Stimulated activated naive CD8-positive, alpha-beta T cell treated with anti-CD3 and anti-CD28 coated beads, Interleukin-15, amount 100 ng/mL, for 72 hours (primary cell): ENCODE results near the gene OAS2.
"Not testable (repeated sequence)": the region's sequence is repeated elsewhere in the genome, so short reads cannot be mapped to it uniquely, and the experiment has no call there.

Experiments
- ATAC-seq: fragments of 150-1000 bp; cut with Tn5 transposase; 2 replicates; pipeline ENCODE4 v1.10.0; 2021; ENCODE audit warnings: mild to moderate bottlenecking, moderate library complexity
- DNase-seq, 2 donors: peaks; one replicate each; pipeline ENCODE4 v3.0.0; 2021 to 2022
- H3K27ac Mint-ChIP-seq, 2 donors: one replicate each; pipeline ENCODE4 v1.8.0; 2022; ENCODE audit warnings: mild to moderate bottlenecking in 2 of 2, mixed read lengths in 2 of 2, moderate library complexity in 2 of 2
- H3K27me3 Mint-ChIP-seq: one replicate; pipeline ENCODE4 v1.8.0; 2022; ENCODE audit warnings: mixed read lengths
- H3K4me1 Mint-ChIP-seq: one replicate; pipeline ENCODE4 v1.8.0; 2022; ENCODE audit warnings: mild to moderate bottlenecking, mixed read lengths
- H3K4me3 Mint-ChIP-seq, 2 donors: one replicate each; pipeline ENCODE4 v1.8.0; 2022; ENCODE audit warnings: mild to moderate bottlenecking in 2 of 2, mixed read lengths in 2 of 2, moderate library complexity in 1 of 2
- H3K9me3 Mint-ChIP-seq, 2 donors: one replicate each; pipeline ENCODE4 v1.8.0; 2022; ENCODE audit warnings: mixed read lengths in 2 of 2

Gene OAS2

DNA sequence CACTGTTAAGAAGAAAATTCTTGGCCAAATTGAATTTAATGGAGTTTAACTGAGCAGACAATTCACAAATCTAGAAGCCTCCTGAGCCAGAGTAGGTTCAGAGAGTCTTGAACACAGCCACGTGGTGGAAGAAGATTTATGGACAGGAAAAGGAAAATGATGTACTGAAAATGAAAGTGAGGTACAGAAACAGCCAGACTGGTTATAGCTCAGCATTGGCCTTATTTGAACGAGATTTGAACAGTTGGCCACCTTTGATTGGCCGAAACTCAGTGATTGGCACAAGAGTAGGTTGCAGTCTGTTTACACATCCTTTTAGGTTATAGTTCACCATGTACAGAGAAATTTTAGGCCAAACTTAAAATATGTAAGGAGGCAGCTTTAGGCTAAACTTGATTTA, 9.9 kb downstream of the OAS2 start:
- H3K4me1 Mint-ChIP-seq, result peaks cover 47% of the 10 kb centered on the region

GRCh38 chr12:112988823-112989385, 10.6 kb downstream of the OAS2 start:
- peaks cover 41% of the 10 kb centered on the region for H3K4me1 Mint-ChIP-seq
- not testable (repeated sequence) for ATAC-seq

More for the DNA sequence above, 9.9 kb downstream of the OAS2 start:
- DNase-seq (peak in 1 of 2 donors; percentile 46), ATAC-seq (peak; percentile 86)
- Mint-ChIP-seq H3K27me3 (no peaks in the 10 kb centered on the region), H3K9me3 (peaks cover 23 to 33% of the 10 kb centered on the region in 2 donors), H3K27ac (peak overlapping the region; percentile 79 to 80), H3K4me3 (peak overlapping the region in 1 of 2 donors; percentile 7)

GRCh38 chr12:112989806-112990205, 11.5 kb downstream of the OAS2 start:
- H3K4me3 Mint-ChIP-seq, result no peak overlapping the region
- peaks cover 8 to 18% of the 10 kb centered on the region in 2 donors for H3K9me3 Mint-ChIP-seq
- H3K27ac Mint-ChIP-seq, result peak overlapping the region in 1 of 2 donors; percentile 20
- ATAC-seq (no peak), DNase-seq (no peak)
- no peaks in the 10 kb centered on the region for H3K27me3 Mint-ChIP-seq
- H3K4me1 Mint-ChIP-seq, result peaks cover 36% of the 10 kb centered on the region

More at GRCh38 chr12:112988823-112989385, 10.6 kb downstream of the OAS2 start:
- not testable (repeated sequence) for H3K4me3 Mint-ChIP-seq, H3K27me3 Mint-ChIP-seq, DNase-seq
- Mint-ChIP-seq H3K9me3 (peaks cover 17 to 27% of the 10 kb centered on the region in 2 donors), H3K27ac (peak overlapping the region; percentile 59 to 86)

DNA sequence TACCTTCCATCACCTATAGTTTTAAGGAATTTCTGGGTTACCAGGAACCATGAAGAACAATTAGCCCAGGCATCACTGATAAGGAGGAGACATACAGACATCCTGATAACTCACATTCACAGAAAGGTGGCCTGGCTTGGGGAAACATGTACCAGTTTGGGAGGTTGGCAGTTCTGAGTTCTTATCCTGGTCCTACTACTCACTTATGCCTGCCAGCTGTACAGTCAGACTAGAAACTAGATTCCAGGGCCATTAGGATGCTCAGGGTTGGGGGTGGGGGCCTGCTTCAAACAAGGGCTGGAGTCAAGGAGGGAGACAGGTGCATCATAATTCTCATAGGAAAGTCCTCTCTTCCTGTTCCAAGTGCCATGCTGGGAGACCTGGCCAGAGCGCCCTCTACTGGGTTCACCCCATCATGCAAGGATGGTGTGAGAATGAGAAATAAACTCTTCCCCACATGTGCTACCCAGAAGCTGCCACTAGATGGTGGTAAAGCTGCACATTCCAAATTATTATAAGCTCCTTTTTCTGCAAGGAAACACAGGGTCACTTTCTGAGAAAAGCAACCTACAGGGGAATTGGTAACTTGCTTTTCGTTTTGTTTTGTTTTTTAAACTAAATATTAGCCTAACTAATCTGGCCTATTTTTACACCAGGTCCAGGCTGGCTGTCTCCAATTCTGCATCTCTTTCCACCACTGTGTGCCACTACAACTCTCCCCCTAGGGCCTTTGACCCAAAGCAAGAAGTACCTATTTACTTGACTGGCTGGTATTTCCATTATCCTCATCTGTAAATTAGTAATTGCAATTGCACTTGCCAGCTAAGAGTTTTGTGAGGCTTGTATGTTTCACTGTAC, 14.5 kb downstream of the OAS2 start:
- H3K27ac Mint-ChIP-seq, result no peak overlapping the region
- ATAC-seq (peak; percentile 61), DNase-seq (peak; percentile 42 to 58)
- H3K4me3 Mint-ChIP-seq, result no peak overlapping the region
- H3K27me3 Mint-ChIP-seq, result no peaks in the 10 kb centered on the region
- peaks cover 16% of the 10 kb centered on the region for H3K4me1 Mint-ChIP-seq
- H3K9me3 Mint-ChIP-seq, result peaks cover 4 to 11% of the 10 kb centered on the region in 2 donors

DNA sequence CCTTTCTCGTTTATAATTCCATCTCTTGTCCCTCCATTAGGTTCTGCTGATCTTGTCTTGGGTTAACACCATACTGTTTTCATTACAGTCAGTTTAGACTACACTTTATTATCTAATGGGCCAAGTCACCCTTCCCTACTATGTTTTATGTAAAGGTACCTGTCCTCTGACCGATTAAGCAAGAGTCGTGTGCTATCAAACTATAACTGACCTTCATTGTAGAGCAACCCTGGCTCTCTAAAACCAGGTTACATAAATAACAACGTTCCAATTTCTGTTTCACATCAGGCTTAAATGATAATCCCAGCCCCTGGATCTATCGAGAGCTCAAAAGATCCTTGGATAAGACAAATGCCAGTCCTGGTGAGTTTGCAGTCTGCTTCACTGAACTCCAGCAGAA, 16.7 kb downstream of the OAS2 start:
- H3K4me1 Mint-ChIP-seq, result no peaks in the 10 kb centered on the region
- no peak overlapping the region for H3K4me3 Mint-ChIP-seq
- H3K9me3 Mint-ChIP-seq, result peaks cover 6 to 11% of the 10 kb centered on the region in 2 donors
- DNase-seq, result no peak
- no peak for ATAC-seq
- H3K27me3 Mint-ChIP-seq, result no peaks in the 10 kb centered on the region
- no peak overlapping the region for H3K27ac Mint-ChIP-seq

DNA sequence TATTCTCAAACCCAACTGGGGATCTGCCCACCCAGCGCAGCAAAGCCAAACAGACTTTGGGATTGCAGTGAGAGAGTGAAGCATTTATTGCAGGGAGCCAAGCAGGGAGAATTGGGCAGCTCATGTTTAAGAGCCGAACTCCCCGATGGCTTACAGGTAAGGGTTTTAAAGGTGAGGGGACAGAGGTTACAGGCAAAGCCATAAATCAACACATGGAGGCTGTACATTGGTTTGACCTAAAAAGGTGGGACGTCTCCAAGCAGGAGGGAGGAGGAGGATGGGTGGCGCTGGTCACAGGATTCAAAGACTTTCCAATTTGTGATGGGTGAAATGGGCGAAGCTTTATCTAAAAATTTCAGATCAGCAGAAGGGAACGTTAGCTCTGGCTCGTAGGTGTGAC, 18.2 kb downstream of the OAS2 start:
- no peak overlapping the region for H3K27ac Mint-ChIP-seq
- ATAC-seq (no peak), DNase-seq (no peak)
- H3K9me3 Mint-ChIP-seq, result peaks cover 6 to 7% of the 10 kb centered on the region in 2 donors
- H3K4me3 Mint-ChIP-seq, result no peak overlapping the region
- H3K27me3 Mint-ChIP-seq, result no peaks in the 10 kb centered on the region
- no peaks in the 10 kb centered on the region for H3K4me1 Mint-ChIP-seq

DNA sequence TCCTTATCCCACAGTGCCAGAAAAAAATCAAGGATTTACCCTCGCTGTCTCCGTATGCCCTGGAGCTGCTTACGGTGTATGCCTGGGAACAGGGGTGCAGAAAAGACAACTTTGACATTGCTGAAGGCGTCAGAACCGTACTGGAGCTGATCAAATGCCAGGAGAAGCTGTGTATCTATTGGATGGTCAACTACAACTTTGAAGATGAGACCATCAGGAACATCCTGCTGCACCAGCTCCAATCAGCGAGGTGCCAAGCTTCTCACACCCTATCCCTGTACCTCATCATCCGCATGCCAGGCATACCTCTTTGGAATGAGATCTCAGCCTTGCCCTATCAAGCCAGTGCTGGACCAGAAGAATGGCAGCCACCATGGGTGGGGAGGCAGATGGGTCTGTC, 19.2 kb downstream of the OAS2 start:
- Mint-ChIP-seq H3K4me3 (no peak overlapping the region), H3K27me3 (no peaks in the 10 kb centered on the region), H3K4me1 (no peaks in the 10 kb centered on the region), H3K27ac (peak overlapping the region in 1 of 2 donors; percentile 62), H3K9me3 (peaks cover 0 to 6% of the 10 kb centered on the region in 2 donors)
- ATAC-seq, result no peak
- no peak for DNase-seq

DNA sequence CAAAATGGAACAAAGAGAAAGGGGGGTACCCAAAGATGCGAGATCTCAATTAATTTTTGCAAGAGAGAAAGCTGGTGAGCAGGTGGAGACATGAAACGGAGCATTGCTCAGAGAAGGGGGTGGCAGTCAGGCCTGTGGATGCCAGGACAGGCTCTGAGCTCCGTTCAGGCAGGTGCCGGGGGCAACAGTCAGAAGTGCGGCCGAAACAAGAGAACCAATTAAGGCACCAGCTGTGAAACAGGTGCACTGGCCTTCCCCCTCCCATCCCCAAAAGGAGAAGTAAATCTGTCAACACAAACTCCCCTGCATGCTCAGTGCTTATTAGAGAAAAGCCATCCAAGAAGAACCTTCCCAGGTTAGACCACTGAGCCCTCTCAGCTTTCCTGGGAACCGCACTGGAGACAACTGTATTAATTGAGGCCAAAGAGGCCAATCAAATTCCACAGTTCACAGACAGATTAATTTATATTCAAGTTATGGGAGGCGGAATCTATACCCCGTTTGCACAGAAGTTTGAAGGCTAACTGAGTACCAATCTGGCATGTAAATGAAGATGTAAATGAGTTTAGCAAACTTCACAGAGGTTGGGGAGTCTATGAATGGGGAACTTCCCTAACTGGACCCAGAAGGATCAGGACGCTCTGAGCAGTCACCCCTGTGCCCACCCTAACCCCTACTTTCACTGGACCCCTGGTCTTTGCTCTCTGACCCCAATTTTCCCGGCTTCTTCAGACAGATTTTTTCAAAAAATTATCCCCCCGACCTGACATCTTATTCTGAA, 20.9 kb downstream of the OAS2 start:
- no peak overlapping the region for H3K27ac Mint-ChIP-seq
- no peaks in the 10 kb centered on the region for H3K4me1 Mint-ChIP-seq
- ATAC-seq (no peak), DNase-seq (no peak)
- H3K4me3 Mint-ChIP-seq, result no peak overlapping the region
- H3K27me3 Mint-ChIP-seq, result no peaks in the 10 kb centered on the region
- H3K9me3 Mint-ChIP-seq, result peaks cover 0 to 6% of the 10 kb centered on the region in 2 donors

GRCh38 chr12:113000433-113000832, 22.1 kb downstream of the OAS2 start:
- no peaks in the 10 kb centered on the region for H3K4me1 Mint-ChIP-seq
- H3K9me3 Mint-ChIP-seq, result peaks cover 0 to 6% of the 10 kb centered on the region in 2 donors
- no peak for DNase-seq
- H3K4me3 Mint-ChIP-seq, result no peak overlapping the region
- ATAC-seq, result no peak
- no peak overlapping the region for H3K27ac Mint-ChIP-seq
- no peaks in the 10 kb centered on the region for H3K27me3 Mint-ChIP-seq

DNA sequence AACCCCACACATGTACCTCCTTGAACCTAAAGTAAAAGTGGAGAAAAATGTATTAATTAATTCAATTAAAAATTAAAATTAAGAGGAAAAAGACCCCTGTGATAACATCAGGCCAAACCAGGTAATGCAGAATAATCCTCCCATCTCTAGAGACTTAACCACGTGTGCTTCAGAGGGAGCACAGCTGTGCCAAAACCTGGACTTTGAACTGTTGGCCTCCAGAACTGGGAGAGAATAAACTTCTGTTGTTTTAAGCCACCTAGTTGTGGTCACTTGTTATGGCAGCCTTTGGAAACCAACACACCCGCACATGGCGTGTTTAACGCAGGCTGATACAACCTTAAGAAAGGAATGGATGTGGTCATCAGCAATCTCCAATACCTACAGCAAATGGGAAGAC, 23.8 kb downstream of the OAS2 start:
- Mint-ChIP-seq H3K4me1 (no peaks in the 10 kb centered on the region), H3K4me3 (no peak overlapping the region), H3K27me3 (no peaks in the 10 kb centered on the region), H3K9me3 (peaks cover 0 to 6% of the 10 kb centered on the region in 2 donors), H3K27ac (peak overlapping the region in 1 of 2 donors; percentile 42)
- no peak for ATAC-seq
- DNase-seq, result no peak

DNA sequence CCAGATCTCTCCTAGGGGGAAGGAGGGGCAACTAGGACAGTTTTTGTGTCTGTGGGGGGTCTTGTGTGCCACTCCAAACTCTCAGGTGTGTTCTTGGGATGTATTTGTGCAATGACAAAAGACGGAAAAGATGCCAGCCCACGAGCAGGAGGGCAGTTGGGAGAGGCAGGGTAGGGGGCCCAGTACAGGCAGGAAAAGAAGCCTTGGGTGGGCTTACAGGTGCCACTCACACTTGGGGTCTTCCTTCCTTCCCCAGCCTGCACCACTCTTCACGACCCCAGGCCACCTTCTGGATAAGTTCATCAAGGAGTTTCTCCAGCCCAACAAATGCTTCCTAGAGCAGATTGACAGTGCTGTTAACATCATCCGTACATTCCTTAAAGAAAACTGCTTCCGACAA, 24.4 kb downstream of the OAS2 start:
- no peak for DNase-seq
- Mint-ChIP-seq H3K27me3 (no peaks in the 10 kb centered on the region), H3K4me3 (no peak overlapping the region), H3K27ac (peak overlapping the region in 1 of 2 donors; percentile 19), H3K9me3 (peaks cover 0 to 3% of the 10 kb centered on the region in 2 donors), H3K4me1 (no peaks in the 10 kb centered on the region)
- ATAC-seq, result no peak

DNA sequence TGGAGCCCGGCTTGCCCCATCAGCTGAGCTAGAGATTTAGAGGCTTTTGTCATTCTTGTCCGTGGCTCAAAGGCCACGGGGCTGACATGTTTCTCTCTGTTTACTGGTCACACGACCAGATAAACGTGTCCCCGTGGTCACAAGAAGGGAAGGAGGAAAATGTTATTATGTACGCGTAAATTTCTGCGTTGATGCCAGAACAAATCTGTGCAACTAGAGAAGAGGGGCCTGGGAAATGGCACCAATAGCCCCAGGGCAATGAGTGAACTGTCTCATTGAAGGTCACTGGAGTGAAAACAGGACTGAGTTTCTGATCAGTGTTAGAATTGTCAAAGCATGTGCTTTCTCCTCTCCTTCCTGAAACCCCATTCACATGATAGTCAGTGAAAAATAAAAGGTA, 25.3 kb downstream of the OAS2 start:
- no peaks in the 10 kb centered on the region for H3K9me3 Mint-ChIP-seq
- no peak for DNase-seq
- H3K27ac Mint-ChIP-seq, result peak overlapping the region in 1 of 2 donors; percentile 86
- H3K4me3 Mint-ChIP-seq, result no peak overlapping the region
- no peaks in the 10 kb centered on the region for H3K27me3 Mint-ChIP-seq
- no peak for ATAC-seq
- H3K4me1 Mint-ChIP-seq, result no peaks in the 10 kb centered on the region

DNA sequence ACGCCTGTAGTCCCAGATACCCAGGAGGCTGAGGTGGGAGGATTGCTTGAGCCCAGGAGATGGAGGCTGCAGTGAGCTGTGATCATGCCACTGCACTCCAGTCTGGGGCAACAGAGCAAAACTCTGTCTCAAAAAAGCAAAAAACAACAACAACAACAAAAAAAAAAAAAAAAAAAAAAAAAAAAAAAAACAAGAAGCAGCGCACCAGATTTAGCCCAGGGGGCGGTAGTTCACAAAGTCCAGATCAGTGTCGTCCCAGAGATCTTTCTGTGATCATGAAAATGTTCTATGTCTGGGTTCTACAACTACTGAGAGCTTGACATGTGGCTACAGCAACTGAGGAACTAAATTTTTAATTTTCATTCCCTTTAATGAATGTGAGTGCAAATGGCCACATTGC, 27.4 kb downstream of the OAS2 start:
- ATAC-seq (no peak), DNase-seq (no peak)
- H3K27me3 Mint-ChIP-seq, result no peaks in the 10 kb centered on the region
- H3K9me3 Mint-ChIP-seq, result peaks cover 4 to 11% of the 10 kb centered on the region in 2 donors
- no peak overlapping the region for H3K4me3 Mint-ChIP-seq
- H3K4me1 Mint-ChIP-seq, result no peaks in the 10 kb centered on the region
- H3K27ac Mint-ChIP-seq, result no peak overlapping the region

DNA sequence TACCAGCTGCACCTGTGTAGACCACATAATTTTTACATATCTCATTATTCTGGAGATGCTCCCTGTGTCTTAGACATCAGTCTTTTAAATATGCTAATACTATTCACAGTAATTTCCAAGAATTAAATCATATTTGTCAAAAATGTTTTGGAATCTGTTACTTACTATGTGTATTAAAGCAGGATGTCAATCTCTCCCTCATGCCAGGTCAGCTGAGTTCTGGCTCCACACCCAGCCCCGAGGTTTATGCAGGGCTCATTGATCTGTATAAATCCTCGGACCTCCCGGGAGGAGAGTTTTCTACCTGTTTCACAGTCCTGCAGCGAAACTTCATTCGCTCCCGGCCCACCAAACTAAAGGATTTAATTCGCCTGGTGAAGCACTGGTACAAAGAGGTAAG, 27.9 kb downstream of the OAS2 start:
- H3K27me3 Mint-ChIP-seq, result no peaks in the 10 kb centered on the region
- no peak for ATAC-seq
- H3K4me3 Mint-ChIP-seq, result no peak overlapping the region

DNA sequence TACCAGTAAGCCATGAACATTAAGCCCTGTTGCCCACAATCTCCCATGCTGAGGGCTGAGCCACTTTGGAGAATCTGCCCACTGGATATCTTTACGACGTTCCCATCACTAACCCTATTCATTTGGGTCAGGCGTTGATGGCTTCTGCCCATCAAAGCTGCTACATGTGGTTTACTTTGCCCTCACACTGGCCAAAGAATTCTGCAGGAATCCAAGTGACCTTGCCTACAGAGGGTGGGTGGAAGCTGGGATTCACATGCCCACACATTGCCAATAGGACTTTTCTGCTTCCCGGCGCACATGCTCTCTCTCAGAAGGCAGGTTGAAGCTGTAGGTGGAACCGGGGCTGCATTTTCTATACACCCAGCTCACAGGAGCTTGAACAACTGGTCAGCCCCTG, 28.3 kb downstream of the OAS2 start:
- ATAC-seq (no peak), DNase-seq (no peak)
- Mint-ChIP-seq H3K27ac (no peak overlapping the region), H3K27me3 (no peaks in the 10 kb centered on the region), H3K4me1 (no peaks in the 10 kb centered on the region), H3K4me3 (no peak overlapping the region), H3K9me3 (peaks cover 8 to 17% of the 10 kb centered on the region in 2 donors)

More for the DNA sequence above, 27.9 kb downstream of the OAS2 start:
- no peak overlapping the region for H3K27ac Mint-ChIP-seq
- no peaks in the 10 kb centered on the region for H3K4me1 Mint-ChIP-seq
- DNase-seq, result no peak
- H3K9me3 Mint-ChIP-seq, result peaks cover 8 to 14% of the 10 kb centered on the region in 2 donors
